ENCODE measurements around the gene DEDD.

The DEDD gene, protein sequence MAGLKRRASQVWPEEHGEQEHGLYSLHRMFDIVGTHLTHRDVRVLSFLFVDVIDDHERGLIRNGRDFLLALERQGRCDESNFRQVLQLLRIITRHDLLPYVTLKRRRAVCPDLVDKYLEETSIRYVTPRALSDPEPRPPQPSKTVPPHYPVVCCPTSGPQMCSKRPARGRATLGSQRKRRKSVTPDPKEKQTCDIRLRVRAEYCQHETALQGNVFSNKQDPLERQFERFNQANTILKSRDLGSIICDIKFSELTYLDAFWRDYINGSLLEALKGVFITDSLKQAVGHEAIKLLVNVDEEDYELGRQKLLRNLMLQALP

DNA sequence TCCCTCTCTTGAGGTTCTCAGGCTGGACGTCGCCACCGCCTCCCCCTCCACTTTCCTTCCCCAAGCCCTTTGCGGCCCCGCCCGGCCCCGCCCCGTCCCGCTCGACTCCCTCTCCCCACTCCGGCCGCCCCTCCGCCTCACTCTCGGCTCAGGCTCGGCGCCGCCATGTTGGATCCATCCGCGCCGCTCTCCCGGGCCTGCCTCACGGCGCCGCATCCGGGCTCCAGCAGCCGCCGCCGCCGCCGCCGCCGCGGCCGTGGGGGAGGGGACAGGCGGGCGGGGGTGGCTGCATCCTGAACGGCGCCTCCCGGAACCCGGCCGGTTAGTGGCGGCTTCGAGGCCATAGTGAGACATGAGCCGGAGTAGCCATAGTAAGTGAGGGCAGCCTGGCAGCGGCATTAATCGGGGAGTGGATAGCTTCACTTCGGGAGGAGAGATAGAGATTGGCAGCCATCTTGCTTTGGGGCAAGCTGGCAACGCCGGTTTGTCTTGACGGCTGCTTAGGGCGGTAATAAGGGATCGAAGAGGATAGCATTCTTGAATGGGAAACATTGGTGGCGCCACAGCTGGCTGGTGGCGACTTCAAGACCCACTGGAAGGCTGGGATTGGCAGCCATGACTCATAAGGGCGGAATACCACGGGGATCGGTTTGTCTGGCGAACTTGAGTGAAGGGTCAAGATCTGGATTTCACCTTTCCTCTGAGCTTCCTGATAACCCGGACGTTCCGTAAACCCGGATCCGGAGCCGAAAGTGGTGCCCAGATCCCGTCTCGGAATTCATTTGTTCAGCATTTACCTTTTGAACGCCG lies at the start of gene DEDD:
Gene DEDD (minus strand): TSS at position 258 of the 810 bp plus-strand sequence. CDS start 8,205 bp downstream, outside the sequence.
- peak; percentile 98 for DNase-seq

DNA sequence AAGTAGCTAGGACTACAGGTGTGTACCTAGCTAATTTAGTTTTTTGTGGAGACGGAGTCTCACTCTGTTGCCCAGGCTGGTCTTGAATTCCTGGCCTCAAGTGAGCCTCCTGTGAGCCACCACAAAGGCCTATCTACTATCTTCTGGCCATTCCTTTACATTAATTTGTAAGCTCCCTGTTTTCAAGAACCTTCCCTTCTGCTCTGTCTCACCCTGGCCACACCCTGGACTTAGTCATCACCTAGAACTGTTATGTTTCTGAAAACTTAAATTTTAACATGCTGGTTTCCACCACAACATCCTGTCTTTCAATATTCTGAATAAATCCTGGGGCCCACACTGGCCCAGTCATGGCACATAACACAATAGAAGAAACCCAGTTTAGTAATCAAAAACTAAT lies 49.7 kb upstream of the DEDD start:
- DNase-seq, result no peak

DNA sequence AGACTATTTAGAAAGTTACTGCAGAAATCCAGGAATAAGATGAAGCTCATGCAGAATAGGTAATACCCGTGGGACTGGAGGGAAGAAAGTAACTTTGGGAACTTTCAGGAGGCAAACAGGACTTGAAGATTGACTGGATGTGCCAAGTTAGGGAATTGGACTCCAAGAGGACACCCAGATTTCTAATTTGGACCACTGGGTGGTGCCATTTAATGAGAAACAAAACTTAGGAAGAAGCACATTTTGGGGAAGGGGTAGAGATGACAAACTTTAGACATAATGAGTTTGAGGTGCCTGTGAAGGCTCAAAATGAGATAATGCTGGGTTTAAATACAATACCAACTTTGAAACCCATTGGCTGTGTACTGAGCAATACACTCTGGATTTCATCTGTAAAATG lies 48.2 kb upstream of the DEDD start:
- no peak for DNase-seq

DNA sequence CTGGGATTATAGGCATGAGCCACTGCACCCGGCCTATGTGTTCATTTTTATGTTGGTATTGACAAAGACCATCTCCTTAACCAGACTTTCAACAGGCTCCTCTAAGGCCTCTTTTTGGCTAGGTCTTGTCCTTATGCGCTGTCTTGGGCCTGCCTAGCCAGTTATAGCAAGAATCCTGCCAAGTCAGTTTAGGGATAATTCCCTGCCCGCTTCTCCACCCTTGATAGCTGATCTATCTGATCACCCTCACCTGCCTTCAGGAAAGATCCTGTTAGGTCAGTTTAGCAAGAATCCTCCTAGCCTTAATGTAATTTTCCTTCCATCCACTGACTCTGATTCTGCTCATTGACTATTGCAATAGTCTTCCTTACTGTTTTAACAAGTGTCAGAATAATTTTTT lies 47.2 kb upstream of the DEDD start:
- no peak for DNase-seq

DNA sequence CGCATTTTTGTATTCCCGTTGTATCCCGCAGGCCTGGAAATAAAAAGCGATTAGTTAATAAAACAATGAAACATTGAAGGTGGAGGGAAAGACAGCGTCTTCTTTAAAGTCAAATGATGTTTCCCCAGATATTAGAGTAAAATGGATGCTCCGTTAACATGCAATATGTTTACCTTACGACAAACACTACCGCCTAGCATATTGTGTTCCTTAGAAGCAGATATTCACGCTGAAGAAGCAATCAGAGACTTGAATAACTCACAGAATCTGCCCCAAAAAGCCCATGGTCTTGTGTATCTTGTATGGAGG lies 45.4 kb upstream of the DEDD start:
- DNase-seq, result no peak

DNA sequence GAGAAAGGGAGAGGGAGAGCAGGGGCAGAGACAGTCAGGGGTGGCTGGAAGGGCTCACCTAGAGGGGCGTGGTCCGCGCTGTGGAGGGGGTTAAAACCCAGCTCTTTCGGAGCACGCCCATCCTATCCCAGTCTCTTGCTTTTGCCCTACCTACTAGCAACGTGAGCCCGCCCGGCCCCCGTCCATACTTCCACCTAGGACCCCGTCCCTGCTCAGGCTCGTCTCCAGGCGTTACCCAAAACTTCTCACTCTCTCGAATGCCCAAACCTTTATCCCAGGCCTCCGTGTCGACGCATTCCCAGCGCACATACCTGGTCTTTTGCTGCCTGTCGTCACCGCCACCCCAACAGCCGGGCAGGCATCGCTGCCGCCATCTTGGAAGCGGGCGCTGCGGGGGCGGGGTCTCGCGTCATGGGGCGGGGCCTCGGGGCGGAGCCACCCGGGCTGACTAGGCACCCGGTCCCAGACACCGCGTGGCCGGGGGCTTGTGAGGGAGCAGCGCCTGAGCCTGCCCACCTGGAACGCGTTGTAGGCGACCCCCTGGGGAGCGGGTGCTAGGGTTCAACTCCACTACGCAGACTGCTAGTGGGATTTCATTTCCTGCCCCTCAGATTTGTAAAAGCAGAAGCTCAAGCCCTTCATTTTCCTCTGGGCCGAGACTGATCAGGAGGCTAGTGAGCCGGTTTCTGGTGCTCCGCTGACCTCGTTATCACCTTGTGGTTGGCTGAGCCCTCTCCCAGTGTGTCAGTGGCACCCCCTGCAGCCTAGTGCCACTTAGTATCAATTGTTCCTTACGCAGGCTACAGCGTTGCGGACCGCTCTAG lies 44.9 kb upstream of the DEDD start, which contains the start of gene B4GALT3:
Gene B4GALT3 (minus strand): TSS at position 396 of the 824 bp plus-strand sequence. CDS start 1,447 bp downstream, outside the sequence.
- peak; percentile 81 for DNase-seq

DNA sequence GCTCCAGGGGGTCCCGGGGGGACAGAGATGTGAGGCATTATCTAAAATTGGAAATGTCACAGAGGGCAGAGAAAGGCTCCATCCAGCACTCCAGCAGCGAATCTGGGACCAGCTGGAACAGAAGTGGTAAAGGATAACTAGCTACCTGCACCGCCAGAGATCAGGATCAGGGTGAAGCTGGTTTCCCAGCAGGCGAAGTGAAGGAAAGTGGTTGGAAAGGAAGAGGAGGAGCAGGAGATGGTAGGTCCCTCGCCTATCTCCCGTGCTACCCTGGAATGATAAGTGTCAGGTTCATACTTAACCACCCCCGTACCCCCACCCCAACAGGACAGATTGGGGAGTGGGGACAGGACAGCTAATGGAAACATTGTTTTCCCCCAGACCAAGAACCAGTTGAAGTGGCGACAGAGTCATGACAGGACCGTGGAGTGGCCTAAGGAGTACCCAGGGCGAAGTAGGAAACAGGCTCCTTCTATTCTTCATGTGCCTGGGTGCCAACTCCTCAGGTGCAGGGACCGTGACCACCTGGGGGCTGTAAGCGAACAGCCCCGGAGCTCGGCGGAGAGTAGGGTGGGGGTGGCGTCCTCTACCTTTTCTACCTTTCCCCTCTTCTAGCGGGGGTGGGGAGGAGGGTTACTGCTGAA lies 44.1 kb upstream of the DEDD start:
- no peak for DNase-seq

DNA sequence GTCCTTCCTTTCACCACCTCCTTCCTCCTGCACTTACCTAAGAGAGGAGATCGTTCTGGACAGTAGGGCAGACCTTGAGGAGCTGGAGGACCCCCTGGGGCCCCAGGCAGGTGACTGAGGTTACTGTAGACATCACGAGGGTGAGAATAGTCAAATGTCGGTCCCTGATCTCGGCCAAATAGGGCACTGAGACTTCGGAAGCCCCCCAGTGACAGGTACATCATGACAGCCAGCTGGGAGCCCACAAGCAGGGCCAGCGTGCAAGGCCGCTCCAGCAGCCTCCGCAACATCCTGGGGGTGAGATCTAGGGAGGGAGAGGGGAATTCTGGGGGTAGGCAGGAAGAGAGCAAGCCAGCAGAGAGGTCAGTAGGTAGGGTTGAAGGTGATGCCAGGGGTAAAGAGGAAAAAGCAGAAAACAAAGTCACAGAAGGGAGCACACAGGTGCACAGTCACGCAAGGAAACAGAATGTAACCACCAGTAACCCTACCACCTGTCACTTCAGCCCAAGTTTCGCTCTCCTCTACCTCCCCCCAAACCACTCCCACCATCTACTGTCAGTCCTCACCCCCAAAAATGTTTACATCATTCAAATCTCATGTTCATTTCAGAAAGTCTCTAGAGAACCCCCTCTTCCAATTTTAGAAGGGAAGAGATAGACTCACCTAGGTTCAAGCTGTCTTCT lies 43.4 kb upstream of the DEDD start:
- DNase-seq, result no peak

DNA sequence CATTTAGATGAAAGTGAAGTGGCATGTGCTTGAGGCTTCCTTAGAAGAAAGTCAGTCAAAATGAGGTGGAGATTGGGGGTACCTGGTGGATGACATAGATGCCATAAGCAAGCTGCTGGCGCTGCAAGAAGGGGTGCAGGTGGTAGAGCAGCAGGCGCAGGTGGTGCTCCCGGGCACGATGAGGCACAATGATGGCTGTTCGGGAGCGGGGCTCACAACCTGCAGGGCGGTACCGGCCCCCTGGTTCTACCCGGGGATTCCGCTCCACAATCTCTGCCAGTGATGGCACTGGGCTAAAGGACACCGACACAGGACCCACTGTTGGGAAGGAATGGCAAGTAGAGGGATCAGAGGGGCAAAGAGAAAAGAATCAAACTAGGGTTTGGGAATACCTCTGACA lies 42.4 kb upstream of the DEDD start:
- DNase-seq, result no peak

DNA sequence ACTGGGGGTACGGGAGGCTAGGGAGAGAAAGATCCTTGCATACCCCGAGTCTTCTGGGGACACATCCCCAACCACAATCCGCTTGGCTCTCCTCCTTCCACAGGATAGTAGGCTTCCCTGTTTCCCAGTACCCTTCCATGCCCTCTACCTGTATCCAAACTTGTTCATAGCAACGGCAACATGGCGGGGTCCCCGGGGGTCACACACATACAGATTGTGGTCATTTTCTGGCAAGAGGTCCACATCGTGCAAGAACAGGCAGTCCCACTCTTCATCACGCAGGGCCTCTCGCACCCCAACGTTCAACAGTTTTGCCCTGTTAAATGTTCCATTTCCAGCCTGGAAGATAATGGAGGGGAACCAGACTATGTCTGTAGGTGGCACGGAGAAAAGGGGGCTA lies 41.2 kb upstream of the DEDD start:
- DNase-seq, result no peak

DNA sequence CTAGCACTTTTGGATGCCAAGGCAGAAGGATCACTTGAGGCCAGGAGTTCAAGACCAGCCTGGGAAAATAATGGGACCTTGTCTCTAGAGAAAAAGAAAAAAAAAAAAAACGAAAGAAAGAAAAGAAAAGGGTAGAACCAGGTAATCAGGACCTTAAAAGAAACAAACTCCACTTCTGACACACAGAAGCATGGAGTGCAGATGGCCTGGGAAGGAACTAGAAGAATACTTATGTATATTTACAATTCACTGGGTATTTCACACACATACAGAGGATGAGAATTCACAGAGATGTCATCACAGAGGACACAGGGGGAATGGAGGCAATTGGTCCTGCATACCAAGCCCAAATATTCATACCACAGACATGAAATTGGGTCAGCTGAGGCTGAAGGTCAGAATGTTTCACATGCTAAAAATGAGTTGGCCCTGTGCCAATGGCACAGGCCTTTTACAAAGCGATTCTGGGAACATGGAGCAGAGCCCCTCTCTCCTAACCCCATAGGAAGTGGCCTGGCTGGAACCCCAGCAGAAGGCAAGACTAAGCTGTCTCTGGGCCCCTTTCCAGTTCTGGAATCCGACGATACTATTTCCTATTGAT lies 40.4 kb upstream of the DEDD start:
- no peak for DNase-seq

DNA sequence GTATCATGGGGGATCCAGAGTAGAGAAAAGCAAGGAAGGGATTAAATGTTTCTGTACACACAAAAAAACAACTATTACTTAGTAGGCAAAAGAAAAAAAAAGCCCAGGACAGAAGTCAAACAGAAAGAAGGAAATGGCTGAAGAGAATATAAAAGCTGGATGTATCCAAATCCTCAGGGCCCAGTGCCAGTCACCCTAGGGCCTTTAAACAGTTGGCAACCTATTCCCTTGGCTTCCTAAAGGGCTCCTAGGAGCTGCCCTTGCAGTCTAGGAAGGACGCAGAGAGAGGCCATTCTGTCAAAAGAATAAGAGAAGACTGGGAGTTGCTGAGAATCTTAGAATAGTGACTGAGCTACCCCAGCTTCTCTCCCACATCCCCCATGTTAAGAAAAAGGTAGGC lies 39.9 kb upstream of the DEDD start:
- no peak for DNase-seq

DNA sequence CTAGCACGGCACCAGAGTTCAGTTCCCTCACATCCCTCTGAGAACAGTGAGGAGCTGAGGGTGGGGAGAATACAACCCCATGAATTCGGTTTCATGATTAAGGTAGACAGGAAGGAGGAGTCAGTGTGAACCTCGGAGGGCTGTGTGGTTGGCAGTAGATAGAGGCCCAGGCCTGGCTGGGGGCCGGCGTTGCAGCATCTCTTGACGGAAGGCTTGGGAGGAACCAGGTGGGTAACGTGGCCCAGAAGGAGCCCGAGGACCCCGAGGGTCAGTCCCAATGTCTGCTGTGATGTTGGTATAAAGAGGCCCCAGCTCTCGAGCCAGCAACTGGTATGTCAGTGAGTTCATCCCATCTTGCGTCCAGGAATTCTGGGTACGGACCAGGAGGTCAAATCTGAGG lies 39.2 kb upstream of the DEDD start:
- DNase-seq, result no peak

DNA sequence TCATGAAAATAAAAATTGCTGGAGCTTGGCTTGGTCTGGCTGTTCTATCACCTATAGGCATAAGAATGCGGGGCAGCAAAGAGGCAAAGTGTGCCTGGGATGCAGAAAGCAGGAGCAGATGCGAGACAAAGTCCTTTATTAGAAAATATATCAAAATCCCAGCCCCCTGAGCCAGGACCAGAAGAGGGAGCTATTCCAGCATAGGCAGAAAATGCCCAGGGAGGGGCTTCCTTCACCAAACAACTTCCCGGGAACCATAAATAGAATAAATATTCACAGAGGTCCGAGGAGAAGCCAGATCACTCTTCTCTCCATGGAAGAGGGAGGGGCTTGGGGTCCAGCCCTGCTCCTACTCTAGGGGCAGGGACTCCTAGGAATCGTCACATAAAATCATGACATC lies 38.7 kb upstream of the DEDD start:
- no peak for DNase-seq

DNA sequence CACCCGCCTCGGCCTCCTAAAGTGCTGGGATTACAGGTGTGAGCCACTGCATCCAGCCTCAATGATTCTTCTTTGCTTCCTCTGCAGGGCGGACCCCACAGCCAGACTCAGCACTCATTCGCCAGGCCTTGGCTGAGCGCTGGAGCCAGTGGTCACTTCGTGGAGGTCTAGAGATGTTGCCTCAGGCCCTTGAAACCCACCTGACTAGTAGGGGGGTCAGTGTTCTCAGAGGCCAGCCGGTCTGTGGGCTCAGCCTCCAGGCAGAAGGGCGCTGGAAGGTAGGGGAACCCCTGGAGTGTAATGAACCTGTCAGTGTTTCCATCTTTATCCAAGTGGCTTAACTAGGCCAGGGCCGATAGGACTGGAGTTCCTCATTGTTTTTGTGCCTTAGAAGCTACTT lies 36.4 kb upstream of the DEDD start:
- DNase-seq, result no peak

DNA sequence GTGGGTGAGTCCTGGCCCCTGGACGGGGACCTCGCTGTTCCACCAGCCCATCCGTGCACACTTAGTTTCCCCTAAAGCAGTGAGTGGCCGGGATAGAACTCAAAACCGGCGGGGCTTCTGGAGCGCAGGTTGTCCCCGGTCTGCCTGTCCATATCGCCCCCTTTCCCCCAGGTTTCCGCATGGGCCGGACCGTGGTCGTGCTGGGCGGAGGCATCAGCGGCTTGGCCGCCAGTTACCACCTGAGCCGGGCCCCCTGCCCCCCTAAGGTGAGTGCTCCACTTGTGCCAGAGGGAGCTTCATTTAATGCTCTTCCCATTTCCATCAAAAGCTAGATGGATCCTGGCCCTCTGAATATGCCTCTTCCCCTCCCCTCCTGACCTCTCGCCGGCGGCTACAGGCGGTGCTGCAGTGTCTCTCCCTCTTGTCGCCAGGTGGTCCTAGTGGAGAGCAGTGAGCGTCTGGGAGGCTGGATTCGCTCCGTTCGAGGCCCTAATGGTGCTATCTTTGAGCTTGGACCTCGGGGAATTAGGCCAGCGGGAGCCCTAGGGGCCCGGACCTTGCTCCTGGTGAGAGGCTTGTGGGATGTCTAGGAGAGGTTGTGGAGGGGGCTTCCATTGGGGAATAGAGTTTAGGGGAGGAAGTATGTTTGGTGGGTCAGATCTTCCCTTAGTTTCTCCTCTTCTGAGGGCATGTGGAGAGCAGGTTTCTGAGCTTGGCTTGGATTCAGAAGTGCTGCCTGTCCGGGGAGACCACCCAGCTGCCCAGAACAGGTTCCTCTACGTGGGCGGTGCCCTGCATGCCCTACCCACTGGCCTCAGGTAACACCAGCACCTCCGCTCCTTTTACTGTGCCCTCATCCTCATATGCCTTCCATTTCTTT lies 34.4 kb upstream of the DEDD start:
- peak; percentile 22 for DNase-seq

DNA sequence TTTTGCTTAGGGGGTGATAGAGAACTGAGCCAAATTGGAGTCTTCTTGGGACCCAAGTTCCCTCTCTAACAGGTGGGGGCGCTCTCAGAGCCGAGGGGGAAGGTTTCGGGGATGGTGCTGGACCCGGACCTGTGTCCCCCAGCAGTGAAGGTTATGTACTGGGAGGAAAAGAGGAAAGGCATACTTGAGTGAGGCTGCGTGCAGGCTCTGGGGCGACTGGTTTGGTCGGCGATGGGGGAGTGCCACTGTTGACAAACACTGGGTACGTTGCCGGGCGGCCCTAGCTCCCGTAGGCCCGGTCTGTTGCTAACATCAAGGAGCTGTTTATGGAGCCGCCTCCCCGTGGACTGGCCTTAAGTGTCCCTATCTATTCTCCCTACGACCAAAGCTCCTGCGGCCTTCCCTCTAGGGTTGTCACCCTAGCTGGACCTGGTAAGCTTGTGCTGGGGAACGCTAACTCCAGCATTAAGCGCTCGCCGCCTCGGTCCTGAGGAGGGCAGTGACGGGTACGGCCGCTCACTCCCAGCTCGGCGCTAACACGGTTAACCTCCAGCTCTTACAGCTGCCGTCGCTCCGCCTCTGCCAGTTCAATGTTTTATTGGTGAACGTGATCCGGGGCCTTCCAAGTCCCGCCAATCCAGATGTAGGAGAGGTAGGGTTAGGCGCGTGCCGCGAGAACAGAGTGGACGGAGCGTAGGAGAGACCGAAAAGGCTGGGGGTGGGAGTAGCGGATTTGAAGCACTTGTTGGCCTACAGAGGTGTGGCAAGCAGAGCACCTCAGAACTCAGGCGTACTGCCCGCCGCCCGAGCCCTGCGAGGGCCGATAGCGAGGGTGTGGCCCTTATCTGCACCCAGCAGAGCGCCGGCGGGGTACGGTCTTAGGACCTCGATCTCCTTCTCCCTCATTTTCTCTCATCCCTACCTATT lies 33.5 kb upstream of the DEDD start, which contains the start of gene PPOX:
Gene PPOX (plus strand): TSS at position 685 of the 927 bp plus-strand sequence. CDS start 422 bp downstream, outside the sequence.
- peak; percentile 98 for DNase-seq

DNA sequence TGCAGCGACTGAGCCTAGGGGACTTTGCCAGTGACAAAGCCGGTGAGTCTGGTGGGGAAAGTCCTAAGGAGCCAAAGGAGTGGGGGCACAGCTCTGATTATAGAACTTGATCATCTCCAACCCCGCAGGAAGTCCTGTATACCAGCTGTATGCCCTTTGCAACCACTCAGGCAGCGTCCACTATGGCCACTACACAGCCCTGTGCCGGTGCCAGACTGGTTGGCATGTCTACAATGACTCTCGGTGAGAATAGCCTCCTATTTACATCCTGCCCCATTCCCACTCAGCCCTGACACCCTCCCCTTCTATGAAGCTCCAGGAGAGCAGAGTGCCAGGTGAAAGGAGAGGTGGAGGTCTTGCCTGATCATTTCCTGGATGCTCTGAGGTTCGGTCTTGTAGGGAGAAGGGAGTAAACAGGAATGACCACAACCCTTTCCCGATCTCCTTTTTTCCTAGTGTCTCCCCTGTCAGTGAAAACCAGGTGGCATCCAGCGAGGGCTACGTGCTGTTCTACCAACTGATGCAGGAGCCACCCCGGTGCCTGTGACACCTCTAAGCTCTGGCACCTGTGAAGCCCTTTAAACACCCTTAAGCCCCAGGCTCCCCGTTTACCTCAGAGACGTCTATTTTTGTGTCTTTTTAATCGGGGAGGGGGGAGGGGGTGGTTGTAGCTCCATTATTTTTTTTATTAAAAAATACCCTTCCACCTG lies 32.6 kb upstream of the DEDD start:
- no peak for DNase-seq

DNA sequence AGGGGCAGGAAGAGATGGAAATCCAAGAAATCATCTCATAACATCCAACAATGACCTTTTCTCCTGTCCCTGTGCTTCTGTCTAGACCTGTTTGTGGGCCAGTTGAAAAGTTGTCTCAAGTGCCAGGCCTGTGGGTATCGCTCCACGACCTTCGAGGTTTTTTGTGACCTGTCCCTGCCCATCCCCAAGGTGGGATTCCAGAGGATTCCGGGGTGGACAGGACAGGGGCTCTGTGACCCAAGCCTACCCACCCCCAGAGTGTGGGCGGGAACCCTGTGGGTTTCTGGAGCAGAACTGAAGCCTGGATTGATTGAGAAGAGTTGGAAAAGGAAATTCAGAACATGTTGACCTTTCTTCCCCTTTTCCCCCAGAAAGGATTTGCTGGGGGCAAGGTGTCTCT lies 31.3 kb upstream of the DEDD start:
- no peak for DNase-seq
